ENCODE measurements around the gene KIF26B. TPM values are rescaled to one million over a fixed set of nuclear protein-coding genes. Genes with fewer than 3 reads are reported as not detected.
"Not testable (repeated sequence)": the region's sequence is repeated elsewhere in the genome, so short reads cannot be mapped to it uniquely, and the experiment has no call there.

The KIF26B gene
- total RNA-seq, 1 donor from 2014 or later, result 69.7 TPM

DNA sequence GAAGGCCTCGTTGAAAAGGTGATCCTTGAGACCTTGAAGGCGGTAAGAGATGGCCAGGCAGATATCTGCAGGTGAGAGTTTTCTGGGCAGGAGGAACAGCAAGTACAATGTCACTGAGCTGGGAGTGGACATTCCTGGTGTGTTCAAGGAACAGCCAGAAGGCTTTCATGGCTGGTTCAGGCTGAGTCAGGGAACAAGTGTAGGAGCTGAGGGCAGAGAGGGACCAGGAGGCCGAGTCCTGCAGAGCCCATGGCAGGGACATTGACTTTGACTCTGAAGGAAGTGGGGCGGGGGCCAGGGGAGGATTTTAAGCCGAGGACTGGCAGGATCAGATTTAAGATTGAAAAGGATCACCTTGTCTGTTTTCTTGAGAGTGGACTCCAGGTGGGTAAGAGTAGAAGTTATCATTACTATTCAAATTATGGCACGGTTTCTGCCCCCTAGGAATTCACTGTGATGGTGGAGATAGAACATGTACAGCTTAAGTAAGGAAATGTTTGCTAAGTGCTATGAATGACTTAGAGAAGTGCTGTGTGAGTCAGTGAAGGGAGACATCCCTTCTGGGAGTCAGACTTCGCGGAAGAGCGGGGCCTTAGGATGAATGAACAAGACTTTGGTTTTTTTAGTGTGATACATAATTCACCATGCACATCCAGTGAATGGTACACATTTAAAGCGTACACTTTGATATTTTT, 202.3 kb downstream of the KIF26B start:
- TF ChIP-seq, protein P1, sequence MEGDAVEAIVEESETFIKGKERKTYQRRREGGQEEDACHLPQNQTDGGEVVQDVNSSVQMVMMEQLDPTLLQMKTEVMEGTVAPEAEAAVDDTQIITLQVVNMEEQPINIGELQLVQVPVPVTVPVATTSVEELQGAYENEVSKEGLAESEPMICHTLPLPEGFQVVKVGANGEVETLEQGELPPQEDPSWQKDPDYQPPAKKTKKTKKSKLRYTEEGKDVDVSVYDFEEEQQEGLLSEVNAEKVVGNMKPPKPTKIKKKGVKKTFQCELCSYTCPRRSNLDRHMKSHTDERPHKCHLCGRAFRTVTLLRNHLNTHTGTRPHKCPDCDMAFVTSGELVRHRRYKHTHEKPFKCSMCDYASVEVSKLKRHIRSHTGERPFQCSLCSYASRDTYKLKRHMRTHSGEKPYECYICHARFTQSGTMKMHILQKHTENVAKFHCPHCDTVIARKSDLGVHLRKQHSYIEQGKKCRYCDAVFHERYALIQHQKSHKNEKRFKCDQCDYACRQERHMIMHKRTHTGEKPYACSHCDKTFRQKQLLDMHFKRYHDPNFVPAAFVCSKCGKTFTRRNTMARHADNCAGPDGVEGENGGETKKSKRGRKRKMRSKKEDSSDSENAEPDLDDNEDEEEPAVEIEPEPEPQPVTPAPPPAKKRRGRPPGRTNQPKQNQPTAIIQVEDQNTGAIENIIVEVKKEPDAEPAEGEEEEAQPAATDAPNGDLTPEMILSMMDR (IDR thresholded peaks at IDR 0.05; ENCODE audit: unreplicated experiment), result no peak
- Mint-ChIP-seq H3K4me3 (no peak overlapping the region), H3K4me1 (peaks cover 12% of the 10 kb centered on the region), H3K9me3 (no peaks in the 10 kb centered on the region), H3K27me3 (ENCODE audit: low read depth) (no peaks in the 10 kb centered on the region), H3K27ac (no peak overlapping the region), H3K36me3 (no peaks in the 10 kb centered on the region)
- no peak for DNase-seq (ENCODE audit: low spot score in 2 of 2, unreplicated experiment in 2 of 2)

DNA sequence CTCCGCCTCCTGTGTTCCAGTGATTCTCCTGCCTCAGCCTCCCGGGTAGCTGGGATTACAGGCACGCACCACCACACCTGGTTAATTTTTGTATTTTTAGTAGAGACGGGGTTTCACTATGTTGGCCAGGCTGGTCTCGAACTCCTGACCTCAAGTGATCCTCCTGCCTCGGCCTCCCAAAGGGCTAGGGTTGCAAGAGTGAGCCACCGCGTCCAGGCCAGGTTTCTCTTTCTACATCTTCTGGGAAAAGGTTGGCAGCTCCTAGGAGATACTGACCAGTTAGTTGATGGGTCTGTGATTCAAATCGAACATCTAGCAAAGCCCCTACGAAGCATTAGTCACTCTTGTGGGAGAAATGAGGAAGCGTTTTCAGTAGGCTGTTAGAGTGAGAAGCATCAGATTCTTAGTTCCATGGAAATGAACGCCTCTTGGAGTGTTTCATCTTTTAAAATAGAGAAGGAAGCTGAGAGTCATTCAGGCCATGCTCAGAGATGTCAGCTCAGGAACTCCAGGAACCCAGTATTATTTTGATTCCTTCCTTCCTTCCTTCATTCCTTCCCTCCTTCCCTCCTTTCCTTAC, 204.4 kb downstream of the KIF26B start:
- H3K4me1 Mint-ChIP-seq, result peaks cover 24% of the 10 kb centered on the region
- DNase-seq (ENCODE audit: low spot score in 2 of 2, unreplicated experiment in 2 of 2); H3K36me3 Mint-ChIP-seq; H3K27me3 Mint-ChIP-seq (ENCODE audit: low read depth); H3K4me3 Mint-ChIP-seq; H3K9me3 Mint-ChIP-seq; H3K27ac Mint-ChIP-seq: not testable (repeated sequence)

DNA sequence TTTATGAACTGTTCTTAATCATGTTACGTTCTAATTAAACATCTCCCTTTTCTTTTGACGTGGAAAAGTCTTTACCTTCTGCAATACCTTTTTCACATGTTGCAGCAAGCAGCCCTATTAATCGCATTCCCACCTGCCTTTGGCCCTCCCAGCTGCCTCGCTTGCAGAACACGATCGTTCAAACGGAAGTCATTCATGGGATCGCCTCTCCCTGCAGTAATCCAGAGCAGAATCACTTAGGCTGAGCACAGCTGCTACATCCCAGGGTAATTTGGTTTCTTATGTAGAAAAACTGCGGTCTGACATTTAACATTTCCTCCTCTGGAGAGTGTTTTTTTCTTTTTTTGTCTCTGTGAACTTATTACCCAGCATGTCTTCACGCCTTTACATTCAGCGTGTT, 206.3 kb downstream of the KIF26B start:
- DNase-seq (ENCODE audit: low spot score in 2 of 2, unreplicated experiment in 2 of 2), result no peak

DNA sequence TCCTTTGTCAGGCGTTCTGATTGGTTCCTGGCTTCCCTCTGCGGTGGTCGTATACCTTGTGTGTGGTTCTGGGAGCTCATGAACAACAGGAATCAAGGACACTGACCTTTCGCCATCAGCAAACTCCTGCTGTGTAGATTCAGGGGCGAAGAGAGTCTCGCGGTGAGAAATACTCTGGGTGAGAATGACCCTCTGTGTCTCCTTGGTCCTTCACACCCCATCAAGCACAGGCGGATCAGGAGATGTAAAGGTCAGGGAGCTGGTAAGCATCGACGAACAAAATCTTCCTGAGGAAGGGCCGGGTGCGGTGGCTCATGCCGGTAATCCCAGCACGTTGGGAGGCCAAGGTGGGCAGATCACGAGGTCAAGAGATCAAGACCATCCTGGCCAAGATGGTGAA, 207.2 kb downstream of the KIF26B start:
- Mint-ChIP-seq H3K4me1 (peaks cover 26% of the 10 kb centered on the region), H3K36me3 (no peaks in the 10 kb centered on the region), H3K27me3 (ENCODE audit: low read depth) (no peaks in the 10 kb centered on the region), H3K4me3 (no peak overlapping the region), H3K9me3 (no peaks in the 10 kb centered on the region), H3K27ac (no peak overlapping the region)
- no peak for DNase-seq (ENCODE audit: low spot score in 2 of 2, unreplicated experiment in 2 of 2)
- TF ChIP-seq, protein P1 (IDR thresholded peaks at IDR 0.05; ENCODE audit: unreplicated experiment), result no peak

More for the DNA sequence above, 206.3 kb downstream of the KIF26B start:
- H3K36me3 Mint-ChIP-seq, result no peaks in the 10 kb centered on the region
- TF ChIP-seq, protein P1 (IDR thresholded peaks at IDR 0.05; ENCODE audit: unreplicated experiment), result no peak
- H3K9me3 Mint-ChIP-seq, result no peaks in the 10 kb centered on the region
- H3K27ac Mint-ChIP-seq, result no peak overlapping the region
- no peak overlapping the region for H3K4me3 Mint-ChIP-seq
- peaks cover 32% of the 10 kb centered on the region for H3K4me1 Mint-ChIP-seq
- no peaks in the 10 kb centered on the region for H3K27me3 Mint-ChIP-seq (ENCODE audit: low read depth)

DNA sequence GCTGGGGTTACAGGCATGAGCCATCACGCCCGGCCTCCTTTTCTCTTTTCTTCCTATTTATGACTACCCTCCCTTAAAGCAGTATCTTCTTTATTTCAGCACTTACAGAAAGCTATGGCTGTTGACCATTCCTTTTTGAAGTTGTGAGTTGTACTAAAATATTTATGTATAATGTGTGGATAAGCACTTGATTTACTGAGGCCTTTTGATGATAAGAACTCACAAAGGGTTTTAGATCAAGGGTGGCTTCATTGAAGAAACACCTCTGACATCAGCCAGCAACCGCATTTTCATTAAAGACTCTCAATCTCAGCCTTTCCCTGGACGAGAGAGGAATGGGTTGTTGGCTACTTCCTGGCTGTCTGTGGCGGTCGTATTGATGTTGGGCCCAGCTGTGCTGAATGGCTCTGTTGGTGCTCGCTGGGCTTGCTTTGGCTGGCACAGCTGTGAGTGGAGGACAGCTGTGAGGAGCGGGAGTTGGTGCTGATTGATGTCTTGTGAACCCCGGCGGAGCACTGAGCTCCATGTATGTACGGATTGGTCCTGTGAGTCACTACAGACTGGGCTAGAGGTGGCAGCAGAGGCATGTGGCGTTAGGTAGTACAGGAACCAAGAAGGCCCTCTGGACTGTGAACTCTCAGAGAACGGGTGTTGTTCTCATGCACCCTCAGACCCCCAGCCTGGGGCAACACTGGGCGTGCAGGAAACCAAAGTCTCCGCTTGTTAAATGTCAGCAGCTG, 208.8 kb downstream of the KIF26B start:
- Mint-ChIP-seq H3K27ac (peak overlapping the region; percentile 85), H3K9me3 (no peaks in the 10 kb centered on the region), H3K27me3 (ENCODE audit: low read depth) (no peaks in the 10 kb centered on the region), H3K4me1 (peaks cover 25% of the 10 kb centered on the region), H3K36me3 (peaks cover 11% of the 10 kb centered on the region), H3K4me3 (no peak overlapping the region)
- no peak for DNase-seq (ENCODE audit: low spot score in 2 of 2, unreplicated experiment in 2 of 2)
- TF ChIP-seq, protein P1 (IDR thresholded peaks at IDR 0.05; ENCODE audit: unreplicated experiment), result no peak

All from mesothelial cell of epicardium (in vitro differentiated cells).